ENCODE results near the gene SAP25. TPM values are rescaled to one million over a fixed set of nuclear protein-coding genes. Genes with fewer than 3 reads are reported as not detected.

The SAP25 gene
- polyA plus RNA-seq, 1 of the 3 experiments (the other 2 are of a cell fraction): 1.2 TPM

DNA sequence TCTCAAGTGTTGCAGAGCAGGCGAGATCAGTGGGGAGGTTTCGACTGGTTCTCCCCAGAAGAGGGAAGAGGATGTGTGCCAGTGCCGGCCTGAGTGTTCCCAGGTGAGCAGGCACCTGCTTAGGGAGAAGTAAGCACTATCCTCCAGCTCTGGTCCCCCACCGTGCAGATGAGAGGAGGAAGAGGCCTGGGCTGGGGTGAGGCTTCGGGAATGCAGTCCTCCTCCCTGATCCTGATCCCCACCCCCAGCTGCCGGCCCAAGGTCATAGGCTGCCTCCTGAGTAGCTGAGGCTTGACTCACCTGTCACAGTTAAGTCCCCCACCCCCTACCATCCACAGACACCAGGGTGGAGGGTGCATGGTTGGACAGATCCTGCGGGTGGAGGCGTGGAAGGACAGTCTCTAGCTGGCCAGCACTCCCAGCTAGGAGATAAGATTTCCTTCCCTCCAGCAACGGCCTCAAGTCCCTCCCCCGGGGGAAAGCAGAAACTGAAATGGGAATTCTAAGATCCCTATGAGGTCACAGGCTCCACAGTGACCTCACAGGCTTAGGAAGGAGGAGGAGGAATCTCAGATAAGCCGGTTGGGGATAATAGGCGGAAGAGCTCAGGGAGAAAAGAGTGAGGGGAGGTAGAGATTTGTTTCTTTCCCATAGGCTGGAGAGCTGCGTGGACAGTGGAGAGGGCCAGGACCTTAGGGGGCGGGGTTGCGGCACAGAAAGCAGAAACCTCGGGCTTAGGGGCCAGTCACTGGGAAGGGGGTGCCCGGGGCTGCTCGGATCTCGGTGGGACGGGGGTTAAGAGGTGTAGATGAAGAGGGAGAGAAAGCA lies 11.2 kb upstream of the SAP25 start:
- peak overlapping the region; percentile 83 to 89 for H3K4me3 ChIP-seq (ENCODE audit: low read depth in 2 of 2, low read length in 1 of 2)
- TF ChIP-seq, protein P1, sequence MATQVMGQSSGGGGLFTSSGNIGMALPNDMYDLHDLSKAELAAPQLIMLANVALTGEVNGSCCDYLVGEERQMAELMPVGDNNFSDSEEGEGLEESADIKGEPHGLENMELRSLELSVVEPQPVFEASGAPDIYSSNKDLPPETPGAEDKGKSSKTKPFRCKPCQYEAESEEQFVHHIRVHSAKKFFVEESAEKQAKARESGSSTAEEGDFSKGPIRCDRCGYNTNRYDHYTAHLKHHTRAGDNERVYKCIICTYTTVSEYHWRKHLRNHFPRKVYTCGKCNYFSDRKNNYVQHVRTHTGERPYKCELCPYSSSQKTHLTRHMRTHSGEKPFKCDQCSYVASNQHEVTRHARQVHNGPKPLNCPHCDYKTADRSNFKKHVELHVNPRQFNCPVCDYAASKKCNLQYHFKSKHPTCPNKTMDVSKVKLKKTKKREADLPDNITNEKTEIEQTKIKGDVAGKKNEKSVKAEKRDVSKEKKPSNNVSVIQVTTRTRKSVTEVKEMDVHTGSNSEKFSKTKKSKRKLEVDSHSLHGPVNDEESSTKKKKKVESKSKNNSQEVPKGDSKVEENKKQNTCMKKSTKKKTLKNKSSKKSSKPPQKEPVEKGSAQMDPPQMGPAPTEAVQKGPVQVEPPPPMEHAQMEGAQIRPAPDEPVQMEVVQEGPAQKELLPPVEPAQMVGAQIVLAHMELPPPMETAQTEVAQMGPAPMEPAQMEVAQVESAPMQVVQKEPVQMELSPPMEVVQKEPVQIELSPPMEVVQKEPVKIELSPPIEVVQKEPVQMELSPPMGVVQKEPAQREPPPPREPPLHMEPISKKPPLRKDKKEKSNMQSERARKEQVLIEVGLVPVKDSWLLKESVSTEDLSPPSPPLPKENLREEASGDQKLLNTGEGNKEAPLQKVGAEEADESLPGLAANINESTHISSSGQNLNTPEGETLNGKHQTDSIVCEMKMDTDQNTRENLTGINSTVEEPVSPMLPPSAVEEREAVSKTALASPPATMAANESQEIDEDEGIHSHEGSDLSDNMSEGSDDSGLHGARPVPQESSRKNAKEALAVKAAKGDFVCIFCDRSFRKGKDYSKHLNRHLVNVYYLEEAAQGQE (IDR thresholded peaks at IDR 0.05; ENCODE audit: low read depth, low read length): peak; percentile 43; the same call in 1 of the 2 replicates
- no peak for TF ChIP-seq POLR2AphosphoS5 (IDR thresholded peaks at IDR 0.05; ENCODE audit: low read depth, low read length)
- no peaks in the 10 kb centered on the region for H3K9me3 ChIP-seq
- 26% methylated on average over 20 of the region's 20 CpGs for WGBS (ENCODE audit: low lambda C conversion rate)
- H3K79me2 ChIP-seq (ENCODE audit: insufficient read depth): peaks cover 33% of the 10 kb centered on the region
- peak overlapping the region; percentile 97 for H3K4me2 ChIP-seq
- peaks cover 6 to 16% of the 10 kb centered on the region in 2 experiments for H3K36me3 ChIP-seq (replicated peaks in 1 of 2; ENCODE audit: control insufficient read depth in 1 of 2, insufficient read depth in 2 of 2, low read length in 1 of 2)
- peak overlapping the region; percentile 89 for H3K9ac ChIP-seq
- H2AFZ ChIP-seq (ENCODE audit: low read depth): no peak overlapping the region
- H4K20me1 ChIP-seq (ENCODE audit: insufficient read depth): peaks cover 32% of the 10 kb centered on the region
- no peaks in the 10 kb centered on the region for H3K27me3 ChIP-seq (ENCODE audit: insufficient read depth)
- DNase-seq: peak; percentile 67
- peaks cover 7% of the 10 kb centered on the region for H3F3A ChIP-seq (replicated peaks; ENCODE audit: insufficient read depth)
- peaks cover 6 to 15% of the 10 kb centered on the region in 2 experiments; a peak in 2 of 4 replicates for H3K4me1 ChIP-seq (ENCODE audit: control insufficient read depth in 1 of 2, insufficient read depth in 2 of 2, low read depth in 1 of 2, low read length in 1 of 2)
- ChIA-PET CTCF (interaction anchor here (0.8 to 11.9 kb wide), 15 partner anchors 8 to 141 kb away, joined by 3 to 149 read pairs (median 7); partner anchors contain the start of genes GIGYF1, PCOLCE, POP7 and TSC22D4), POLR2A (interaction anchor here (0.7 to 4.3 kb wide), 5 partner anchors 13 to 102 kb away, joined by 3 to 63 read pairs (median 19); partner anchors contain the start of genes MOSPD3 and PCOLCE)
- H3K27ac ChIP-seq (ENCODE audit: low read depth in 2 of 2, low read length in 1 of 2): peak overlapping the region; percentile 77 to 94; a peak in 2 of 4 replicates
- no peaks in the 10 kb centered on the region for H3K9me2 ChIP-seq

GRCh38 chr7:100584054-100584682 lies 10.5 kb upstream of the SAP25 start:
- Histone ChIP-seq H3K27me3 (ENCODE audit: insufficient read depth) (no peaks in the 10 kb centered on the region), H3K27ac (ENCODE audit: low read depth in 2 of 2, low read length in 1 of 2) (no peak overlapping the region), H3F3A (replicated peaks; ENCODE audit: insufficient read depth) (peaks cover 7% of the 10 kb centered on the region), H4K20me1 (ENCODE audit: insufficient read depth) (peaks cover 32% of the 10 kb centered on the region), H3K9me2 (no peaks in the 10 kb centered on the region), H3K36me3 (replicated peaks in 1 of 2; ENCODE audit: control insufficient read depth in 1 of 2, insufficient read depth in 2 of 2, low read length in 1 of 2) (peaks cover 10 to 19% of the 10 kb centered on the region in 2 experiments), H3K79me2 (ENCODE audit: insufficient read depth) (peaks cover 33% of the 10 kb centered on the region), H3K4me2 (peak overlapping the region; percentile 97), H2AFZ (ENCODE audit: low read depth) (no peak overlapping the region), H3K4me3 (ENCODE audit: low read depth in 2 of 2, low read length in 1 of 2) (peak overlapping the region; percentile 83 to 89; a peak in 3 of 4 replicates), H3K9ac (0 out of 2 replicates have a peak overlapping the region, but pooled peaks have one; percentile 21), H3K4me1 (ENCODE audit: control insufficient read depth in 1 of 2, insufficient read depth in 2 of 2, low read depth in 1 of 2, low read length in 1 of 2) (peaks cover 6 to 15% of the 10 kb centered on the region in 2 experiments; a peak in 2 of 4 replicates), H3K9me3 (no peaks in the 10 kb centered on the region)
- ChIA-PET CTCF (interaction anchor here (1.0 to 11.9 kb wide), 13 partner anchors 12 to 141 kb away, joined by 3 to 149 read pairs (median 7); partner anchors contain the start of genes GIGYF1, PCOLCE, POP7 and TSC22D4), POLR2A (interaction anchor here (2.5 to 4.3 kb wide), 2 partner anchors 13 to 18 kb away, joined by 19 to 63 read pairs; partner anchors contain the start of gene PCOLCE)
- DNase-seq: no peak
- WGBS (ENCODE audit: low lambda C conversion rate): 78% methylated on average over 15 of the region's 15 CpGs
- TF ChIP-seq MAX (IDR thresholded peaks at IDR 0.05; ENCODE audit: low read depth): no peak
- no peak for TF ChIP-seq SIN3A (IDR thresholded peaks at IDR 0.05; ENCODE audit: borderline replicate concordance, low read depth, low read length)
- no peak for TF ChIP-seq GATA2 (CRISPR knock-in tag; IDR thresholded peaks at IDR 0.05)
- no peak for TF ChIP-seq ZBTB33 (IDR thresholded peaks at IDR 0.05; ENCODE audit: borderline replicate concordance, low read depth)
- TF ChIP-seq, protein P2, sequence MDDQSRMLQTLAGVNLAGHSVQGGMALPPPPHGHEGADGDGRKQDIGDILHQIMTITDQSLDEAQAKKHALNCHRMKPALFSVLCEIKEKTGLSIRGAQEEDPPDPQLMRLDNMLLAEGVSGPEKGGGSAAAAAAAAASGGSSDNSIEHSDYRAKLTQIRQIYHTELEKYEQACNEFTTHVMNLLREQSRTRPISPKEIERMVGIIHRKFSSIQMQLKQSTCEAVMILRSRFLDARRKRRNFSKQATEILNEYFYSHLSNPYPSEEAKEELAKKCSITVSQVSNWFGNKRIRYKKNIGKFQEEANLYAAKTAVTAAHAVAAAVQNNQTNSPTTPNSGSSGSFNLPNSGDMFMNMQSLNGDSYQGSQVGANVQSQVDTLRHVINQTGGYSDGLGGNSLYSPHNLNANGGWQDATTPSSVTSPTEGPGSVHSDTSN (IDR thresholded peaks at IDR 0.05): no peak
- no peak for TF ChIP-seq ELF1 (IDR thresholded peaks at IDR 0.05)
- no peak for TF ChIP-seq USF2 (IDR thresholded peaks at IDR 0.05; ENCODE audit: borderline replicate concordance, low read depth, low read length)
- no peak for TF ChIP-seq EP300 (IDR thresholded peaks at IDR 0.05; ENCODE audit: borderline replicate concordance in 1 of 2, low read depth in 1 of 2, low read length in 1 of 2)
- TF ChIP-seq RXRA (IDR thresholded peaks at IDR 0.05; ENCODE audit: borderline replicate concordance, low read depth): no peak
- no peak for TF ChIP-seq NFIC (IDR thresholded peaks at IDR 0.05; ENCODE audit: borderline replicate concordance)
- TF ChIP-seq TEAD4 (IDR thresholded peaks at IDR 0.05; ENCODE audit: borderline replicate concordance, insufficient read depth): no peak

Measured in SK-N-SH (cell line).